Breast epithelium (tissue), 4 donors: ENCODE data around the gene ANKRD39. TPM values are rescaled to one million over a fixed set of nuclear protein-coding genes. Genes with fewer than 3 reads are reported as not detected.

Source experiments
- DNase-seq, 2 donors: peaks; one replicate each; pipeline ENCODE4 v3.0.0-alpha.2; 2019; ENCODE audit warnings: low spot score in 2 of 2
- H3K27ac ChIP-seq, 2 donors: fragments of 200-600 bp; sonication (generic) in 1 of 2; one replicate each; pipeline ENCODE4 v1.5.1; 2016 to 2019; ENCODE audit warnings: mild to moderate bottlenecking in 1 of 2
- H3K27me3 ChIP-seq, 2 donors: fragments of 200-600 bp; sonication (generic) in 1 of 2; one replicate each; pipeline versions ENCODE4 v1.5.1 to v1.6.0; 2017 to 2019; ENCODE audit warnings: control low read depth in 1 of 2, mild to moderate bottlenecking in 1 of 2
- H3K36me3 ChIP-seq: fragments of 200-600 bp; one replicate; pipeline ENCODE4 v1.5.1; 2019
- H3K4me1 ChIP-seq, 2 donors: fragments of 200-600 bp; sonication (generic); one replicate each; pipeline ENCODE4 v1.5.1; 2016 to 2019; ENCODE audit warnings: control low read depth in 1 of 2
- H3K4me3 ChIP-seq, 3 donors: fragments of 200-600 bp; sonication (generic); 1 replicate in 2 of 3; 2 replicates in 1 of 3; pipeline ENCODE4 v1.5.1; 2016 to 2019; ENCODE audit warnings: mild to moderate bottlenecking in 3 of 3, moderate library complexity in 2 of 3
- H3K9me3 ChIP-seq, 2 donors: fragments of 200-600 bp; sonication (generic) in 1 of 2; one replicate each; pipeline ENCODE4 v1.5.1; 2016 to 2019; ENCODE audit warnings: control low read depth in 1 of 2
- CTCF ChIP-seq, 3 donors: fragments of 450-650 bp; IDR thresholded peaks; one replicate each; pipeline ENCODE4 v1.5.1; 2016 to 2017; ENCODE audit warnings: antibody characterized with exemption in 3 of 3, mild to moderate bottlenecking in 3 of 3, moderate library complexity in 3 of 3
- POLR2A ChIP-seq: fragments of 450-650 bp; IDR thresholded peaks from one replicate; pipeline ENCODE4 v1.6.1; 2016; ENCODE audit warnings: antibody characterized with exemption, mild to moderate bottlenecking, moderate library complexity
- POLR2AphosphoS5 ChIP-seq, 3 donors: sonication (generic); formaldehyde crosslinking; IDR thresholded peaks; one replicate each; pipeline ENCODE4 v1.6.1; 2017; ENCODE audit warnings: antibody characterized with exemption in 3 of 3
- intact Hi-C: fragments of 100-400 bp; cut with DNase I; formaldehyde crosslinking; loops from one replicate; pipeline ENCODE4 v1.15.1; 2023; ENCODE audit warnings: low total_unique reads
- total RNA-seq, 3 donors: library from RNA; depleted of rRNA; stranded (reverse); fragments of >200 nt; gene quantifications; one replicate each; pipeline ENCODE4 v1.1.0, GENCODE V29; 2016

ANKRD39 gene
- total RNA-seq, 3 donors from 2014 or later = 8.8 to 15.8 (median 9.2) TPM

- intact Hi-C loops = no loop called here
- Histone ChIP-seq H3K27ac (no peak overlapping the region), H3K36me3 (no peaks in the 10 kb centered on the region), H3K4me3 (peak overlapping the region in 2 of 3 donors; percentile 18 to 49), H3K9me3 (no peaks in the 10 kb centered on the region), H3K4me1 (no peaks in the 10 kb centered on the region), H3K27me3 (no peaks in the 10 kb centered on the region)
- peak in 1 of 2 donors; percentile 55 for DNase-seq
- TF ChIP-seq POLR2A (no peak), POLR2AphosphoS5 (IDR thresholded peaks at IDR 0.05) (no peak), CTCF (IDR thresholded peaks at IDR 0.05) (no peak)
These were observed 18.4 kb downstream of the ANKRD39 start for GRCh38 chr2:96839293-96839874.

- Histone ChIP-seq H3K4me3 (peak overlapping the region in 2 of 3 donors; percentile 18 to 49), H3K27ac (no peak overlapping the region), H3K36me3 (no peaks in the 10 kb centered on the region), H3K9me3 (no peaks in the 10 kb centered on the region), H3K27me3 (no peaks in the 10 kb centered on the region), H3K4me1 (no peaks in the 10 kb centered on the region)
- no peak for TF ChIP-seq POLR2A
- no peak for TF ChIP-seq CTCF (IDR thresholded peaks at IDR 0.05)
- no peak for TF ChIP-seq POLR2AphosphoS5 (IDR thresholded peaks at IDR 0.05)
- intact Hi-C loops = no loop called here
- DNase-seq = no peak
These were observed 19.2 kb downstream of the ANKRD39 start for GRCh38 chr2:96838345-96839292.

- Histone ChIP-seq H3K4me3 (no peak overlapping the region), H3K4me1 (no peaks in the 10 kb centered on the region), H3K27ac (no peak overlapping the region), H3K9me3 (no peaks in the 10 kb centered on the region), H3K36me3 (no peaks in the 10 kb centered on the region), H3K27me3 (no peaks in the 10 kb centered on the region)
- intact Hi-C loops = no loop called here
- no peak for DNase-seq
- TF ChIP-seq POLR2A = no peak
- no peak for TF ChIP-seq POLR2AphosphoS5 (IDR thresholded peaks at IDR 0.05)
- no peak for TF ChIP-seq CTCF (IDR thresholded peaks at IDR 0.05)
These were observed 20.2 kb downstream of the ANKRD39 start for GRCh38 chr2:96837575-96837974.

GRCh38 chr2:96835830-96836229 is 22.0 kb downstream of the ANKRD39 start:
- DNase-seq = no peak
- TF ChIP-seq POLR2AphosphoS5 (IDR thresholded peaks at IDR 0.05) (no peak), CTCF (IDR thresholded peaks at IDR 0.05) (no peak), POLR2A (no peak)
- intact Hi-C loops = no loop called here
- H3K36me3 ChIP-seq = no peaks in the 10 kb centered on the region
- H3K27ac ChIP-seq = no peak overlapping the region
- H3K9me3 ChIP-seq = no peaks in the 10 kb centered on the region
- H3K27me3 ChIP-seq = no peaks in the 10 kb centered on the region
- H3K4me1 ChIP-seq = no peaks in the 10 kb centered on the region
- H3K4me3 ChIP-seq = no peak overlapping the region
